ENCODE data around the gene FDX1.
"Not testable (repeated sequence)": the region's sequence is repeated elsewhere in the genome, so short reads cannot be mapped to it uniquely, and the experiment has no call there.

DNA sequence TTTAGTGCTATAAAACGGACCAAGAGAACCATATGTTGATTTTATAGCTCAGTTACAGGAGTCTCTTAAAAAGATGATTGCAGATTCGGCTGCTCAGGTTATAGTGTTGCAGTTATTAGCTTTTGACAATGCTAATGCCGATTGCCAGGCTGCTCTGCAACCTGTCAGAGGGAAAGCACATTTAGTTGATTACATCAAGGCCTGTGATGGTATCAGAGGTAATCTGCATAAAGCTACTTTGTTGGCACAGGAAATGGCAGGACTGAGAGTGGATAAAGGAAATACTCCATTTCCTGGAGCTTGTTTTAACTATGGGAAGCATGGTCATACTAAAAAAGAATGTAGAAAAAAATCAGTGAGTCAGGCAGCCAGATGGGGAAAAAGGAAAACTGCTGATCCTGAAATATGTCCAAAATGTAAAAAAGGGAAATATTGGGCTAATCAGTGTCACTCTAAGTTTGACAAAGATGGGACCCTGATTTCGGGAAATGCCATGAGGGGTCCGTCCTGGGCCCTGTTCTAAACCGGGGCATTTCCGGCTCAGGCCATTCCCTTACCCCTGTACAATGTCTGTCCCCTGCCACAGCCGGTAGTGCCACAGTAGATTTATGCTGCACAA, 32.0 kb upstream of the FDX1 start:
- TF ChIP-seq, protein P1, sequence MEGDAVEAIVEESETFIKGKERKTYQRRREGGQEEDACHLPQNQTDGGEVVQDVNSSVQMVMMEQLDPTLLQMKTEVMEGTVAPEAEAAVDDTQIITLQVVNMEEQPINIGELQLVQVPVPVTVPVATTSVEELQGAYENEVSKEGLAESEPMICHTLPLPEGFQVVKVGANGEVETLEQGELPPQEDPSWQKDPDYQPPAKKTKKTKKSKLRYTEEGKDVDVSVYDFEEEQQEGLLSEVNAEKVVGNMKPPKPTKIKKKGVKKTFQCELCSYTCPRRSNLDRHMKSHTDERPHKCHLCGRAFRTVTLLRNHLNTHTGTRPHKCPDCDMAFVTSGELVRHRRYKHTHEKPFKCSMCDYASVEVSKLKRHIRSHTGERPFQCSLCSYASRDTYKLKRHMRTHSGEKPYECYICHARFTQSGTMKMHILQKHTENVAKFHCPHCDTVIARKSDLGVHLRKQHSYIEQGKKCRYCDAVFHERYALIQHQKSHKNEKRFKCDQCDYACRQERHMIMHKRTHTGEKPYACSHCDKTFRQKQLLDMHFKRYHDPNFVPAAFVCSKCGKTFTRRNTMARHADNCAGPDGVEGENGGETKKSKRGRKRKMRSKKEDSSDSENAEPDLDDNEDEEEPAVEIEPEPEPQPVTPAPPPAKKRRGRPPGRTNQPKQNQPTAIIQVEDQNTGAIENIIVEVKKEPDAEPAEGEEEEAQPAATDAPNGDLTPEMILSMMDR (IDR thresholded peaks at IDR 0.05; ENCODE audit: insufficient read depth, low read length), result not testable (repeated sequence)
- not testable (repeated sequence) for TF ChIP-seq POLR2AphosphoS5 (IDR thresholded peaks at IDR 0.05; ENCODE audit: low read depth); GABPA (IDR thresholded peaks at IDR 0.05; ENCODE audit: low read depth); REST (IDR thresholded peaks at IDR 0.05; ENCODE audit: insufficient replicate concordance, low read depth)
